Calu3 (cell line): ENCODE results near the gene CACNA1F. TPM values are rescaled to one million over a fixed set of nuclear protein-coding genes. Genes with fewer than 3 reads are reported as not detected.

Experiments
- BruUV-seq: library from RNA; stranded (reverse); fragments of 400-500 nt; replicated peaks from 2 replicates; lab custom pipeline; 2021; lab: Mats Ljungman, UMichigan
- CTCF ChIA-PET: fragments of 300-600 bp; sonication (Branson Sonifier 250); formaldehyde crosslinking; loops from one replicate; lab custom pipeline; 2022; ENCODE audit warnings: antibody characterized with exemption; lab: Charles Lee
- DNase-seq: peaks from one replicate; pipeline ENCODE4 v3.0.0; 2022
- H3K27ac Mint-ChIP-seq: one replicate; pipeline ENCODE4 v1.8.0; 2022; ENCODE audit warnings: mixed read lengths; ENCODE audit not compliant: unreplicated experiment
- H3K27me3 Mint-ChIP-seq: one replicate; pipeline ENCODE4 v1.8.0; 2022; ENCODE audit warnings: mixed read lengths; ENCODE audit not compliant: unreplicated experiment
- H3K36me3 Mint-ChIP-seq: one replicate; pipeline ENCODE4 v1.8.0; 2022; ENCODE audit warnings: mild to moderate bottlenecking, moderate library complexity, mixed read lengths; ENCODE audit not compliant: insufficient read depth, unreplicated experiment
- H3K4me1 Mint-ChIP-seq: one replicate; pipeline ENCODE4 v1.8.0; 2022; ENCODE audit warnings: mild to moderate bottlenecking, low read depth, mixed read lengths; ENCODE audit not compliant: unreplicated experiment
- H3K4me3 Mint-ChIP-seq: one replicate; pipeline ENCODE4 v1.8.0; 2022; ENCODE audit warnings: mild to moderate bottlenecking, low read depth, moderate library complexity, mixed read lengths; ENCODE audit not compliant: unreplicated experiment
- H3K9me3 Mint-ChIP-seq: one replicate; pipeline ENCODE4 v1.8.0; 2022; ENCODE audit warnings: low read depth, mixed read lengths; ENCODE audit not compliant: unreplicated experiment
- CTCF ChIP-seq: fragments of 200-600 bp; IDR thresholded peaks from one replicate; pipeline ENCODE4 v1.8.0; 2022; ENCODE audit warnings: antibody characterized with exemption; ENCODE audit not compliant: unreplicated experiment
- intact Hi-C: fragments of 100-400 bp; cut with micrococcal nuclease; formaldehyde crosslinking; loops from one replicate; pipeline ENCODE4 v1.10.0; 2022; ENCODE audit not compliant: unreplicated experiment
- total RNA-seq: library from RNA; stranded (reverse); gene quantifications from 2 replicates; pipeline ENCODE4 v1.2.3, GENCODE V29; 2022

Gene CACNA1F
- total RNA-seq, 1 experiment from 2014 or later: not detected

- BruUV-seq: no TSS peak
- Mint-ChIP-seq H3K9me3 (no peaks in the 10 kb centered on the region), H3K27ac (no peak overlapping the region), H3K36me3 (peaks cover 25% of the 10 kb centered on the region), H3K4me3 (no peak overlapping the region), H3K4me1 (no peaks in the 10 kb centered on the region), H3K27me3 (no peaks in the 10 kb centered on the region)
- no peak for DNase-seq
- TF ChIP-seq CTCF: no peak
- CTCF ChIA-PET: interaction anchor here (0.7 kb wide), 1 partner anchor 1192 kb away, joined by 4 read pairs; no protein-coding TSS in a partner anchor
- intact Hi-C loops: no loop called here
These were observed 881 bp upstream of the CACNA1F start for GRCh38 chrX:49233887-49234555.

GRCh38 chrX:49232525-49232924, 615 bp downstream of the CACNA1F start:
- H3K4me3 Mint-ChIP-seq: no peak overlapping the region
- no TSS peak for BruUV-seq
- intact Hi-C loops: no loop called here
- TF ChIP-seq CTCF: no peak
- CTCF ChIA-PET: no interaction called here
- DNase-seq: no peak
- no peaks in the 10 kb centered on the region for H3K9me3 Mint-ChIP-seq
- H3K4me1 Mint-ChIP-seq: no peaks in the 10 kb centered on the region
- no peak overlapping the region for H3K27ac Mint-ChIP-seq
- H3K36me3 Mint-ChIP-seq: peaks cover 25% of the 10 kb centered on the region
- no peaks in the 10 kb centered on the region for H3K27me3 Mint-ChIP-seq

- peaks cover 6% of the 10 kb centered on the region for H3K27me3 Mint-ChIP-seq
- intact Hi-C loops: no loop called here
- no TSS peak for BruUV-seq
- DNase-seq: no peak
- H3K4me3 Mint-ChIP-seq: peak overlapping the region; percentile 58
- CTCF ChIA-PET: no interaction called here
- TF ChIP-seq CTCF: no peak
- no peaks in the 10 kb centered on the region for H3K4me1 Mint-ChIP-seq
- no peak overlapping the region for H3K27ac Mint-ChIP-seq
- H3K36me3 Mint-ChIP-seq: peaks cover 19% of the 10 kb centered on the region
- H3K9me3 Mint-ChIP-seq: no peaks in the 10 kb centered on the region
These were observed 1.7 kb downstream of the CACNA1F start for GRCh38 chrX:49231333-49232000.

GRCh38 chrX:49230500-49231232, 2.5 kb downstream of the CACNA1F start:
- BruUV-seq: no TSS peak
- H3K4me1 Mint-ChIP-seq: no peaks in the 10 kb centered on the region
- no peak overlapping the region for H3K27ac Mint-ChIP-seq
- peaks cover 14% of the 10 kb centered on the region for H3K27me3 Mint-ChIP-seq
- H3K4me3 Mint-ChIP-seq: peak overlapping the region; percentile 58
- H3K36me3 Mint-ChIP-seq: peaks cover 11% of the 10 kb centered on the region
- no peaks in the 10 kb centered on the region for H3K9me3 Mint-ChIP-seq
- peak; percentile 62 for DNase-seq
- no peak for TF ChIP-seq CTCF
- intact Hi-C loops: no loop called here
- CTCF ChIA-PET: no interaction called here
